WTC11 (cell line): Measurements from ENCODE around the gene LRRC8C. TPM values are rescaled to one million over a fixed set of nuclear protein-coding genes. Genes with fewer than 3 reads are reported as not detected.

Experiments
- ATAC-seq: fragments of 200-7000 bp; cut with Tn5 transposase; 2 replicates; pipeline ENCODE4 v1.10.0; 2021; ENCODE audit warnings: mild to moderate bottlenecking, moderate library complexity
- CTCF ChIA-PET: fragments of 300-600 bp; sonication (Branson Sonifier 250); formaldehyde crosslinking; loops from one replicate; lab custom pipeline; 2021; ENCODE audit warnings: antibody characterized with exemption; lab: Charles Lee
- POLR2A ChIA-PET: fragments of 350-600 bp; sonication (Branson Sonifier 250); formaldehyde crosslinking; loops from one replicate; lab custom pipeline; 2021; ENCODE audit warnings: antibody characterized with exemption; lab: Charles Lee
- DNase-seq: peaks from one replicate; pipeline ENCODE4 v3.0.0; 2021; ENCODE audit warnings: low spot score
- H3K27ac Mint-ChIP-seq: 2 replicates; pipeline ENCODE4 v1.8.0; 2021; ENCODE audit warnings: mixed read lengths
- H3K27me3 Mint-ChIP-seq: 2 replicates; pipeline ENCODE4 v1.8.0; 2021; ENCODE audit warnings: low read depth, mild to moderate bottlenecking, moderate library complexity, mixed read lengths
- H3K36me3 Mint-ChIP-seq: 2 replicates; pipeline ENCODE4 v1.8.0; 2021; ENCODE audit warnings: mixed read lengths
- H3K4me1 Mint-ChIP-seq: 2 replicates; pipeline ENCODE4 v1.8.0; 2022; ENCODE audit warnings: mixed read lengths
- H3K4me3 Mint-ChIP-seq: 2 replicates; pipeline ENCODE4 v1.8.0; 2021; ENCODE audit warnings: mild to moderate bottlenecking, moderate library complexity, mixed read lengths
- H3K9me3 Mint-ChIP-seq: 2 replicates; pipeline ENCODE4 v1.8.0; 2021; ENCODE audit warnings: mixed read lengths
- AFF4 ChIP-seq: sonication (generic); formaldehyde crosslinking; IDR thresholded peaks from 2 replicates; pipeline ENCODE4 v1.8.1; 2023; ENCODE audit warnings: mild to moderate bottlenecking, missing genetic modification reagents, borderline replicate concordance
- E2F1 ChIP-seq: sonication (generic); formaldehyde crosslinking; IDR thresholded peaks from 2 replicates; pipeline ENCODE4 v1.8.0; 2022; ENCODE audit warnings: mild to moderate bottlenecking, missing genetic modification reagents
- E2F4 ChIP-seq: sonication (generic); formaldehyde crosslinking; IDR thresholded peaks from 2 replicates; pipeline ENCODE4 v1.8.1; 2022; ENCODE audit warnings: low read depth, mild to moderate bottlenecking, moderate library complexity, missing genetic modification reagents, borderline replicate concordance
- EMX1 ChIP-seq: fragments of 250-450 bp; sonication (Bioruptor Pico); IDR thresholded peaks from 2 replicates; pipeline ENCODE4 v1.8.0; 2021; ENCODE audit warnings: mild to moderate bottlenecking
- ERG ChIP-seq: fragments of 250-450 bp; sonication (Bioruptor Pico); IDR thresholded peaks from 2 replicates; pipeline ENCODE4 v1.8.0; 2021; ENCODE audit warnings: mild to moderate bottlenecking
- ESRRA ChIP-seq: sonication (generic); formaldehyde crosslinking; IDR thresholded peaks from 2 replicates; pipeline ENCODE4 v1.8.1; 2022; ENCODE audit warnings: mild to moderate bottlenecking, missing genetic modification reagents, borderline replicate concordance
- FOXK1 ChIP-seq: sonication (generic); formaldehyde crosslinking; IDR thresholded peaks from 2 replicates; pipeline ENCODE4 v1.8.0; 2022; ENCODE audit warnings: mild to moderate bottlenecking, moderate library complexity, missing genetic modification reagents
- HMGA2 ChIP-seq: fragments of 250-450 bp; sonication (Bioruptor Pico); IDR thresholded peaks from 2 replicates; pipeline ENCODE4 v1.4.0; 2021; ENCODE audit warnings: mild to moderate bottlenecking, moderate library complexity
- JAZF1 ChIP-seq: fragments of 250-450 bp; sonication (Bioruptor Pico); IDR thresholded peaks from 2 replicates; pipeline ENCODE4 v1.9.0; 2021; ENCODE audit warnings: moderate library complexity, mild to moderate bottlenecking, inconsistent platforms
- NFE2L1 ChIP-seq: sonication (generic); formaldehyde crosslinking; IDR thresholded peaks from 2 replicates; pipeline ENCODE4 v1.8.1; 2023; ENCODE audit warnings: missing genetic modification reagents
- NFYB ChIP-seq: sonication (generic); formaldehyde crosslinking; conservative IDR thresholded peaks from 2 replicates; pipeline ENCODE4 v1.8.0; 2022; ENCODE audit warnings: low read depth, missing genetic modification reagents
- NR3C1 ChIP-seq: sonication (generic); formaldehyde crosslinking; conservative IDR thresholded peaks from 2 replicates; pipeline ENCODE4 v1.8.1; 2023; ENCODE audit warnings: low read depth, mild to moderate bottlenecking, missing genetic modification reagents
- PREB ChIP-seq: sonication (generic); formaldehyde crosslinking; IDR thresholded peaks from 2 replicates; pipeline ENCODE4 v1.8.1; 2022; ENCODE audit warnings: mild to moderate bottlenecking, missing genetic modification reagents, moderate library complexity, borderline replicate concordance
- SOX15 ChIP-seq: fragments of 250-450 bp; sonication (Bioruptor Pico); IDR thresholded peaks from 2 replicates; pipeline ENCODE4 v1.9.0; 2021; ENCODE audit warnings: mild to moderate bottlenecking
- USF1 ChIP-seq: sonication (generic); formaldehyde crosslinking; IDR thresholded peaks from 2 replicates; pipeline ENCODE4 v1.8.0; 2022; ENCODE audit warnings: mild to moderate bottlenecking, missing genetic modification reagents
- ZMAT4 ChIP-seq: fragments of 250-450 bp; sonication (Bioruptor Pico); IDR thresholded peaks from 2 replicates; pipeline ENCODE4 v1.9.0; 2021; ENCODE audit warnings: mild to moderate bottlenecking
- ZNF671 ChIP-seq: fragments of 250-450 bp; sonication (Bioruptor Pico); IDR thresholded peaks from 2 replicates; pipeline ENCODE4 v1.8.0; 2021; ENCODE audit warnings: mild to moderate bottlenecking
- total RNA-seq: library from RNA; stranded (reverse); gene quantifications from 3 replicates; pipeline ENCODE4 v1.2.3, GENCODE V29; 2021

Gene LRRC8C
- total RNA-seq, 1 experiment from 2014 or later = 1.8 TPM

DNA sequence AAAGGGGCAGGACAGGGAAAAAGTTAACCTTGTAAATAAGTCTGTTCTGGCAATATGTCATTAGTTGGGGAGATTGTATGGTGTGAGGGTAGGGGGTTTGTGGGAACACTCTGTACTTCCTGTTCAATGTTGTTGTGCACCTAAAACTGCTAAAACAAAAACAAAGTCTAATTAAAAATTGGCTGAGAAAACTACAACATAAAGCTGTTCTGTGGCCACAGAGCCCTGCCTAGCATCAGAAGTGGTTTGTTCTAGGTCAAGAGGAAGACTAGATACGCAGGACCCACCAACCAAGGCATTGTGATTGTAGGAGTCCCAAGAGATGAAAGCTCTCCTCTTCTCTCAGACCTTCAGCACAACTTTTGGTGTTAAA is 106.9 kb downstream of the LRRC8C start (continued):
- TF ChIP-seq NFE2L1 = no peak
- no peak for TF ChIP-seq JAZF1 (CRISPR knock-in tag)
- no peak for TF ChIP-seq FOXK1
- TF ChIP-seq ZMAT4 (CRISPR knock-in tag) = no peak
- TF ChIP-seq NFYB = no peak
- no peak for TF ChIP-seq EMX1 (CRISPR knock-in tag)
- TF ChIP-seq HMGA2 (CRISPR knock-in tag) = no peak
- no peak for TF ChIP-seq E2F1 (CRISPR knock-in tag)
- TF ChIP-seq ESRRA (CRISPR knock-in tag) = no peak
- no peak for TF ChIP-seq E2F4 (CRISPR knock-in tag)
- TF ChIP-seq PREB = no peak

DNA sequence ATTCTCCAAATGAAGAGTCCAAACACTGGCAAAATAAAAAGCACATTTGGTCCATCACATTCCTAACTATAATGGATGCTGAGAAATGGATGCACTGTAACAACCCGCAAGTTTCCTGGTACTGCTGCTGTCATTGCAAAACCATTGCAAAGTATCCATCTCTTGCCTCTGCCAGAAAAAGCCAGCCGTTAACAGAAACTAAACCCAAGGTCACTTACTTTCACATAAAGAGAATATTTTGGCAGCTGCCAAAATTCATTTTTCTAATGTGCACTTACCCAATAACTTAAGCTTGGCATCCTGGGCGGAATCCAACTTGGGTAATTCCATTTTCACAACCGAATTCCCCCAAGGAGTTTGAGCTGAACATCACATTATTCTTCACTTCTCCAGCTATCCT is 110.9 kb downstream of the LRRC8C start:
- ChIA-PET POLR2A (no interaction called here), CTCF (interaction anchor here (1.0 kb wide), 1 partner anchor 19 kb away, joined by 3 read pairs; no protein-coding TSS in a partner anchor)
- no peak for ATAC-seq
- Mint-ChIP-seq H3K4me3 (no peak overlapping the region), H3K27ac (no peak overlapping the region), H3K27me3 (peaks cover 3% of the 10 kb centered on the region), H3K9me3 (peaks cover 18% of the 10 kb centered on the region), H3K4me1 (peaks cover 7% of the 10 kb centered on the region; the same call in 1 of the 2 replicates), H3K36me3 (no peaks in the 10 kb centered on the region)
- no peak for DNase-seq
- TF ChIP-seq USF1 (CRISPR knock-in tag) = no peak
- TF ChIP-seq ERG = no peak
- no peak for TF ChIP-seq SOX15 (CRISPR knock-in tag)

DNA sequence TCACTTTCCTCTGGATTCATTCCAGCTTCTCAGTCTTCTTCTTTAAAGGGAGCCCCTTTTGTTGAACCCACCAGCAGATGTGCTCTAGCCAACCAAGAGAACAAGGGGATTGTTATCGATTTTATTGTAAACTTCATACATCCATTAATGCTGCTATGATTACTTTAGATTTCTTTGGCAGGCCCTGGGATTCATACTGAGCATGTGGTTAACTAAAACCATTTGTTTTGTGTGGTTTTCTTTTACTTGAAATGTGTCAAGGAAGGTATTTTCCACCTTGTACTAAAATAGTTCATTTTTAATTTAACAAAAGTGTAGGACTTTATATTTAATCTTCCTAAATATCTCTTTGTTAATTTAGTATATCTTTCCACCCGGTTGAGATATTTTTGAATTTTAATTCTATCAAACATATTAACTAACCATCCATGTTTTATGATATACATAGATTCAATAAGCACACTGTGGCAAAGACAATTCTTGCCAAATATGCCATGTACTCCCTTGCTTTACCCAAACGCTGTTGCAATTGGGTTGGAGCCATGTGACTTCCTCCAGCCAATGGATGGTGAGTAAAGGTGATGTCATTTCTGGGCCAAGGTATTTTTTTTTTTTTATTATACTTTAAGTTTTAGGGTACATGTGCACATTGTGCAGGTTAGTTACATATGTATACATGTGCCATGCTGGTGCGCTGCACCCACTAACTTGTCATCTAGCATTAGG is 113.7 kb downstream of the LRRC8C start:
- TF ChIP-seq ZNF671 (CRISPR knock-in tag) (no peak), NR3C1 (CRISPR knock-in tag) (no peak), AFF4 (CRISPR knock-in tag) (no peak)
- Mint-ChIP-seq H3K36me3 (no peaks in the 10 kb centered on the region), H3K4me1 (peaks cover 1% of the 10 kb centered on the region; the same call in 1 of the 2 replicates), H3K27ac (no peak overlapping the region), H3K4me3 (no peak overlapping the region), H3K9me3 (peaks cover 18% of the 10 kb centered on the region), H3K27me3 (peaks cover 3% of the 10 kb centered on the region)
- DNase-seq (no peak), ATAC-seq (no peak)
- POLR2A ChIA-PET = no interaction called here
- CTCF ChIA-PET = no interaction called here
